GM12878 (cell line): ENCODE results near the gene ACAP1. TPM values are rescaled to one million over a fixed set of nuclear protein-coding genes. Genes with fewer than 3 reads are reported as not detected.

Experiments
- ATF7 ChIP-seq: fragments of 450-650 bp; IDR thresholded peaks from 2 replicates; pipeline ENCODE4 v1.6.1; 2016; ENCODE audit warnings: low read depth, mild to moderate bottlenecking
- CBFB ChIP-seq: IDR thresholded peaks from 2 replicates; pipeline ENCODE4 v1.6.1; 2016; ENCODE audit warnings: antibody characterized with exemption, low read depth
- CEBPB ChIP-seq, 2 experiments: fragments of 150-350 bp in 1 of 2; IDR thresholded peaks; 2 replicates each; pipeline ENCODE4 v1.6.1; 2012 to 2014; ENCODE audit warnings: low read depth in 2 of 2, low read length in 2 of 2, borderline replicate concordance in 1 of 2, inconsistent platforms in 1 of 2
- EGR1 ChIP-seq, 2 experiments: IDR thresholded peaks; 1 replicate in 1 of 2; 2 replicates in 1 of 2; pipeline ENCODE4 v1.6.1; 2011 to 2012; ENCODE audit warnings: low read depth in 2 of 2, low read length in 2 of 2, borderline replicate concordance in 1 of 2, mild to moderate bottlenecking in 1 of 2, moderate library complexity in 1 of 2
- FOS ChIP-seq: IDR thresholded peaks from 3 replicates; pipeline ENCODE4 v1.6.1; 2011; ENCODE audit warnings: borderline replicate concordance; ENCODE audit not compliant: insufficient read length; ENCODE audit errors: extremely low read depth
- HDGF ChIP-seq: fragments of 450-650 bp; IDR thresholded peaks from 2 replicates; pipeline ENCODE4 v1.6.1; 2016; ENCODE audit warnings: antibody characterized with exemption
- MEF2A ChIP-seq: IDR thresholded peaks from 2 replicates; pipeline ENCODE4 v1.6.1; 2011; ENCODE audit warnings: low read depth, mild to moderate bottlenecking, low read length, moderate library complexity; ENCODE audit not compliant: insufficient read depth
- MYC ChIP-seq: IDR thresholded peaks from 2 replicates; pipeline ENCODE4 v1.6.1; 2011; ENCODE audit warnings: mild to moderate bottlenecking, low read length, moderate library complexity, inconsistent platforms; ENCODE audit not compliant: insufficient read depth, insufficient replicate concordance, insufficient read length, severe bottlenecking
- NR2C2 ChIP-seq: IDR thresholded peaks from 2 replicates; pipeline ENCODE4 v1.6.1; 2011; ENCODE audit warnings: borderline replicate concordance, low read depth; ENCODE audit not compliant: control insufficient read depth, insufficient read length
- PAX8 ChIP-seq: fragments of 450-650 bp; IDR thresholded peaks from 2 replicates; pipeline ENCODE4 v1.6.1; 2017; ENCODE audit warnings: mild to moderate bottlenecking, moderate library complexity
- SUPT20H ChIP-seq: IDR thresholded peaks from 2 replicates; pipeline ENCODE4 v1.6.1; 2011; ENCODE audit warnings: low read depth, mild to moderate bottlenecking, low read length, moderate library complexity, borderline replicate concordance; ENCODE audit not compliant: control insufficient read depth
- TAF1 ChIP-seq: IDR thresholded peaks from 2 replicates; pipeline ENCODE4 v1.6.1; 2011; ENCODE audit warnings: mild to moderate bottlenecking, low read depth, low read length, borderline replicate concordance
- TBL1XR1 ChIP-seq: IDR thresholded peaks from 2 replicates; pipeline ENCODE4 v1.6.1; 2012; ENCODE audit warnings: low read depth, low read length, improper control_type of control experiment
- USF1 ChIP-seq: IDR thresholded peaks from 2 replicates; pipeline ENCODE4 v1.6.1; 2011; ENCODE audit warnings: borderline replicate concordance, low read depth, mild to moderate bottlenecking, moderate library complexity, mixed read lengths, low read length; ENCODE audit not compliant: insufficient read depth; ENCODE audit errors: extremely low read length
- YY1 ChIP-seq: IDR thresholded peaks from 2 replicates; pipeline ENCODE4 v1.6.1; 2011; ENCODE audit warnings: low read depth, mild to moderate bottlenecking, low read length
- ZSCAN29 ChIP-seq: fragments of 450-650 bp; IDR thresholded peaks from 2 replicates; pipeline ENCODE4 v1.6.1; 2017; ENCODE audit warnings: mild to moderate bottlenecking, moderate library complexity
- ZZZ3 ChIP-seq: IDR thresholded peaks from 2 replicates; pipeline ENCODE4 v1.6.1; 2011; ENCODE audit warnings: low read depth; ENCODE audit not compliant: control insufficient read depth, insufficient read length
- polyA plus RNA-seq, 11 experiments: library from polyadenylated mRNA; depleted of rRNA in 4 of 11; unstranded in 6 of 11; stranded (reverse) in 5 of 11; fragments of >200 nt; fragmentation: Nextera tagmentation in 4 of 11; fragmentation: Illumina TruSeq in 1 of 11; extraction: Ambion mirVana in 4 of 11; extraction: Trizol in 1 of 11; gene quantifications; 1 replicate in 1 of 11; 2 replicates in 10 of 11; pipeline versions ENCODE4 v1.2.1 to v1.2.3, GENCODE V29; 2011 to 2016; ENCODE audit warnings: inconsistent platforms in 2 of 11, missing spikeins in 2 of 11, low read depth in 1 of 11
- total RNA-seq, 4 experiments: library from RNA; depleted of rRNA in 3 of 4; stranded (reverse); fragments of >200 nt in 3 of 4; fragmentation: Illumina TruSeq in 1 of 4; extraction: Trizol in 1 of 4; gene quantifications; 2 replicates each; pipeline versions ENCODE4 v1.2.1 to v1.2.3, GENCODE V29; 2013 to 2021
- TF ChIP-seq, protein P1 (sequence below): IDR thresholded peaks from 2 replicates; pipeline ENCODE4 v1.6.1; 2012; ENCODE audit warnings: improper control_type of control experiment, low read depth, low read length; ENCODE audit not compliant: insufficient replicate concordance
- TF ChIP-seq, protein P2 (sequence below): IDR thresholded peaks from 2 replicates; pipeline ENCODE4 v1.6.1; 2012; ENCODE audit warnings: low read length, inconsistent platforms
- TF ChIP-seq, protein P3 (sequence below): IDR thresholded peaks from 2 replicates; pipeline ENCODE4 v1.6.1; 2011; ENCODE audit warnings: low read depth, low read length, improper control_type of control experiment, borderline replicate concordance

ACAP1 gene
- total and polyA plus RNA-seq, 10 of the 15 experiments (the other 5 are each of a cell fraction or from before 2014, with no cell fraction given): 5.7 to 245 (median 118) TPM

- TF ChIP-seq MYC (no peak), CBFB (peak; percentile 22; the same call in 1 of the 2 replicates), SUPT20H (no peak), MEF2A (0 out of 2 replicates have a peak, but pooled peaks have one; percentile 8), USF1 (no peak), HDGF (no peak), ZSCAN29 (no peak), ATF7 (no peak), CEBPB (IDR thresholded peaks at IDR 0.05; ENCODE audit: borderline replicate concordance in 1 of 2, low read depth in 2 of 2, low read length in 2 of 2) (no peak), EGR1 (IDR thresholded peaks at IDR 0.05; ENCODE audit: borderline replicate concordance in 1 of 2, low read depth in 2 of 2, low read length in 2 of 2) (0 out of 3 replicates have a peak, but pooled peaks of 1 of the 2 experiments have one; percentile 3), PAX8 (no peak), YY1 (no peak), ZZZ3 (no peak), NR2C2 (no peak), TBL1XR1 (no peak), FOS (no peak), TAF1 (peak; percentile 36; the same call in 1 of the 2 replicates)
- TF ChIP-seq, protein P1, sequence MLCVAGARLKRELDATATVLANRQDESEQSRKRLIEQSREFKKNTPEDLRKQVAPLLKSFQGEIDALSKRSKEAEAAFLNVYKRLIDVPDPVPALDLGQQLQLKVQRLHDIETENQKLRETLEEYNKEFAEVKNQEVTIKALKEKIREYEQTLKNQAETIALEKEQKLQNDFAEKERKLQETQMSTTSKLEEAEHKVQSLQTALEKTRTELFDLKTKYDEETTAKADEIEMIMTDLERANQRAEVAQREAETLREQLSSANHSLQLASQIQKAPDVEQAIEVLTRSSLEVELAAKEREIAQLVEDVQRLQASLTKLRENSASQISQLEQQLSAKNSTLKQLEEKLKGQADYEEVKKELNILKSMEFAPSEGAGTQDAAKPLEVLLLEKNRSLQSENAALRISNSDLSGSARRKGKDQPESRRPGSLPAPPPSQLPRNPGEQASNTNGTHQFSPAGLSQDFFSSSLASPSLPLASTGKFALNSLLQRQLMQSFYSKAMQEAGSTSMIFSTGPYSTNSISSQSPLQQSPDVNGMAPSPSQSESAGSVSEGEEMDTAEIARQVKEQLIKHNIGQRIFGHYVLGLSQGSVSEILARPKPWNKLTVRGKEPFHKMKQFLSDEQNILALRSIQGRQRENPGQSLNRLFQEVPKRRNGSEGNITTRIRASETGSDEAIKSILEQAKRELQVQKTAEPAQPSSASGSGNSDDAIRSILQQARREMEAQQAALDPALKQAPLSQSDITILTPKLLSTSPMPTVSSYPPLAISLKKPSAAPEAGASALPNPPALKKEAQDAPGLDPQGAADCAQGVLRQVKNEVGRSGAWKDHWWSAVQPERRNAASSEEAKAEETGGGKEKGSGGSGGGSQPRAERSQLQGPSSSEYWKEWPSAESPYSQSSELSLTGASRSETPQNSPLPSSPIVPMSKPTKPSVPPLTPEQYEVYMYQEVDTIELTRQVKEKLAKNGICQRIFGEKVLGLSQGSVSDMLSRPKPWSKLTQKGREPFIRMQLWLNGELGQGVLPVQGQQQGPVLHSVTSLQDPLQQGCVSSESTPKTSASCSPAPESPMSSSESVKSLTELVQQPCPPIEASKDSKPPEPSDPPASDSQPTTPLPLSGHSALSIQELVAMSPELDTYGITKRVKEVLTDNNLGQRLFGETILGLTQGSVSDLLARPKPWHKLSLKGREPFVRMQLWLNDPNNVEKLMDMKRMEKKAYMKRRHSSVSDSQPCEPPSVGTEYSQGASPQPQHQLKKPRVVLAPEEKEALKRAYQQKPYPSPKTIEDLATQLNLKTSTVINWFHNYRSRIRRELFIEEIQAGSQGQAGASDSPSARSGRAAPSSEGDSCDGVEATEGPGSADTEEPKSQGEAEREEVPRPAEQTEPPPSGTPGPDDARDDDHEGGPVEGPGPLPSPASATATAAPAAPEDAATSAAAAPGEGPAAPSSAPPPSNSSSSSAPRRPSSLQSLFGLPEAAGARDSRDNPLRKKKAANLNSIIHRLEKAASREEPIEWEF: no peak
- TF ChIP-seq, protein P2, sequence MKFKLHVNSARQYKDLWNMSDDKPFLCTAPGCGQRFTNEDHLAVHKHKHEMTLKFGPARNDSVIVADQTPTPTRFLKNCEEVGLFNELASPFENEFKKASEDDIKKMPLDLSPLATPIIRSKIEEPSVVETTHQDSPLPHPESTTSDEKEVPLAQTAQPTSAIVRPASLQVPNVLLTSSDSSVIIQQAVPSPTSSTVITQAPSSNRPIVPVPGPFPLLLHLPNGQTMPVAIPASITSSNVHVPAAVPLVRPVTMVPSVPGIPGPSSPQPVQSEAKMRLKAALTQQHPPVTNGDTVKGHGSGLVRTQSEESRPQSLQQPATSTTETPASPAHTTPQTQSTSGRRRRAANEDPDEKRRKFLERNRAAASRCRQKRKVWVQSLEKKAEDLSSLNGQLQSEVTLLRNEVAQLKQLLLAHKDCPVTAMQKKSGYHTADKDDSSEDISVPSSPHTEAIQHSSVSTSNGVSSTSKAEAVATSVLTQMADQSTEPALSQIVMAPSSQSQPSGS: no peak
- TF ChIP-seq, protein P3, sequence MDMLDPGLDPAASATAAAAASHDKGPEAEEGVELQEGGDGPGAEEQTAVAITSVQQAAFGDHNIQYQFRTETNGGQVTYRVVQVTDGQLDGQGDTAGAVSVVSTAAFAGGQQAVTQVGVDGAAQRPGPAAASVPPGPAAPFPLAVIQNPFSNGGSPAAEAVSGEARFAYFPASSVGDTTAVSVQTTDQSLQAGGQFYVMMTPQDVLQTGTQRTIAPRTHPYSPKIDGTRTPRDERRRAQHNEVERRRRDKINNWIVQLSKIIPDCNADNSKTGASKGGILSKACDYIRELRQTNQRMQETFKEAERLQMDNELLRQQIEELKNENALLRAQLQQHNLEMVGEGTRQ: no peak
Observed at GRCh38 chr17:7336240-7337175, at the start of gene ACAP1 (continued).
